Astrocyte of the cerebellum (primary cell): ENCODE measurements around the gene ACTR8.
"Not testable (repeated sequence)": the region's sequence is repeated elsewhere in the genome, so short reads cannot be mapped to it uniquely, and the experiment has no call there.

Experiments
- DNase-seq: peaks from one replicate; pipeline ENCODE4 v3.0.0-alpha.2; 2011; ENCODE audit warnings: low read depth
- H3K4me3 ChIP-seq: 2 replicates; pipeline ENCODE4 v1.5.1; 2011; ENCODE audit warnings: mild to moderate bottlenecking, low read depth, low read length, moderate library complexity
- CTCF ChIP-seq: IDR thresholded peaks from 2 replicates; pipeline ENCODE4 v1.5.1; 2012; ENCODE audit warnings: low read length, low read depth, moderate library complexity, mild to moderate bottlenecking; ENCODE audit errors: missing control alignments
- in situ Hi-C: cut with HindIII; loops from 2 replicates; pipeline ENCODE4 v1.10.0; 2017; ENCODE audit warnings: low sequenced_read_pairs

Gene ACTR8

GRCh38 chr3:53881691-53882593 lies at the start of gene ACTR8:
TSS of gene ACTR8 (minus strand) at chr3:53882152. CDS start at chr3:53882101, 51 bp downstream.
- DNase-seq = peak; percentile 49
- no peak for TF ChIP-seq CTCF
- H3K4me3 ChIP-seq = peak within 1 kb of the TSS; percentile 81
- in situ Hi-C loops = no loop called here

- in situ Hi-C loops, H3K4me3 ChIP-seq, DNase-seq: not testable (repeated sequence)
These were observed 45.4 kb upstream of the ACTR8 start for GRCh38 chr3:53927208-53927872.

- in situ Hi-C loops = no loop called here
- no peak for DNase-seq
- no peak overlapping the region for H3K4me3 ChIP-seq
- peak; percentile 32 for TF ChIP-seq CTCF
These were observed 39.3 kb upstream of the ACTR8 start for GRCh38 chr3:53921296-53921695.

GRCh38 chr3:53919741-53920140 lies 37.8 kb upstream of the ACTR8 start:
- no peak for TF ChIP-seq CTCF
- no peak for DNase-seq
- H3K4me3 ChIP-seq = no peak overlapping the region
- in situ Hi-C loops = no loop called here

GRCh38 chr3:53913401-53913800 lies 31.4 kb upstream of the ACTR8 start:
- in situ Hi-C loops = no loop called here
- H3K4me3 ChIP-seq = no peak overlapping the region
- TF ChIP-seq CTCF = no peak
- DNase-seq = no peak

GRCh38 chr3:53902711-53903110 lies 20.8 kb upstream of the ACTR8 start:
- no peak for DNase-seq
- in situ Hi-C loops = no loop called here
- no peak overlapping the region for H3K4me3 ChIP-seq
- no peak for TF ChIP-seq CTCF

- no peak overlapping the region for H3K4me3 ChIP-seq
- DNase-seq = no peak
- TF ChIP-seq CTCF = no peak
- in situ Hi-C loops = no loop called here
These were observed 20.1 kb upstream of the ACTR8 start for GRCh38 chr3:53902067-53902466.
